Caco-2 (cell line): ENCODE data around the gene HOXB4. TPM values are rescaled to one million over a fixed set of nuclear protein-coding genes. Genes with fewer than 3 reads are reported as not detected.

ENCODE experiments used
- BruUV-seq: library from RNA; stranded (reverse); fragments of 400-500 nt; replicated peaks from 2 replicates; lab custom pipeline; 2021; lab: Mats Ljungman, UMichigan
- CTCF ChIA-PET: fragments of 300-600 bp; sonication (Branson Sonifier 250); formaldehyde crosslinking; loops from one replicate; lab custom pipeline; 2022; ENCODE audit warnings: antibody characterized with exemption; lab: Charles Lee
- POLR2A ChIA-PET: fragments of 300-600 bp; sonication (Branson Sonifier 250); formaldehyde crosslinking; loops from one replicate; lab custom pipeline; 2022; ENCODE audit warnings: antibody characterized with exemption; lab: Charles Lee
- DNase-seq, 2 experiments: peaks; one replicate each; pipeline versions ENCODE4 v3.0.0 to v3.0.0-alpha.2; 2020 to 2022
- H3K27me3 ChIP-seq: replicated peaks from 2 replicates; pipeline ENCODE4 v1.6.0; 2011; ENCODE audit warnings: low read length; ENCODE audit not compliant: control insufficient read depth, insufficient read depth
- H3K36me3 ChIP-seq: 2 replicates; pipeline ENCODE4 v1.5.1; 2011; ENCODE audit warnings: low read length; ENCODE audit not compliant: control insufficient read depth, insufficient read depth
- H3K4me1 ChIP-seq: fragments of 250-450 bp; sonication (Bioruptor Pico); 2 replicates; pipeline ENCODE4 v1.5.1; 2020; ENCODE audit warnings: mild to moderate bottlenecking
- H3K4me3 ChIP-seq: 2 replicates; pipeline ENCODE4 v1.5.1; 2011; ENCODE audit warnings: low read depth, mild to moderate bottlenecking, control low read depth, low read length
- H3K9me3 ChIP-seq: fragments of 250-450 bp; sonication (Bioruptor Pico); 2 replicates; pipeline ENCODE4 v1.5.1; 2020; ENCODE audit warnings: mild to moderate bottlenecking, moderate library complexity
- H3K27ac Mint-ChIP-seq: one replicate; pipeline ENCODE4 v1.8.0; 2022; ENCODE audit warnings: mixed read lengths; ENCODE audit not compliant: unreplicated experiment
- H3K27me3 Mint-ChIP-seq: one replicate; pipeline ENCODE4 v1.8.0; 2022; ENCODE audit warnings: mixed read lengths; ENCODE audit not compliant: insufficient read depth, unreplicated experiment
- H3K36me3 Mint-ChIP-seq: one replicate; pipeline ENCODE4 v1.8.0; 2022; ENCODE audit warnings: mild to moderate bottlenecking, mixed read lengths; ENCODE audit not compliant: insufficient read depth, unreplicated experiment
- H3K4me1 Mint-ChIP-seq: one replicate; pipeline ENCODE4 v1.8.0; 2022; ENCODE audit warnings: low read depth, mixed read lengths; ENCODE audit not compliant: unreplicated experiment
- H3K4me3 Mint-ChIP-seq: one replicate; pipeline ENCODE4 v1.8.0; 2022; ENCODE audit warnings: mild to moderate bottlenecking, moderate library complexity, mixed read lengths; ENCODE audit not compliant: unreplicated experiment
- H3K9me3 Mint-ChIP-seq: one replicate; pipeline ENCODE4 v1.8.0; 2022; ENCODE audit warnings: mixed read lengths; ENCODE audit not compliant: unreplicated experiment
- intact Hi-C: fragments of 100-400 bp; cut with micrococcal nuclease; formaldehyde crosslinking; loops from one replicate; pipeline ENCODE4 v1.10.0; 2022; ENCODE audit not compliant: unreplicated experiment
- total RNA-seq: library from RNA; stranded (reverse); gene quantifications from 2 replicates; pipeline ENCODE4 v1.2.3, GENCODE V29; 2022
- TF ChIP-seq, protein P1 (sequence below), 2 experiments: fragments of 200-600 bp in 1 of 2; IDR thresholded peaks; 1 replicate in 1 of 2; 2 replicates in 1 of 2; pipeline versions ENCODE4 v1.5.1 to v1.8.0; 2011 to 2022; ENCODE audit warnings: antibody characterized with exemption in 1 of 2, control low read depth in 1 of 2, inconsistent platforms in 1 of 2, low read depth in 1 of 2, low read length in 1 of 2, mild to moderate bottlenecking in 1 of 2, moderate library complexity in 1 of 2; ENCODE audit not compliant: insufficient read depth in 1 of 2, severe bottlenecking in 1 of 2, unreplicated experiment in 1 of 2

HOXB4 gene
- total RNA-seq, 1 experiment from 2014 or later = 3.4 TPM

DNA sequence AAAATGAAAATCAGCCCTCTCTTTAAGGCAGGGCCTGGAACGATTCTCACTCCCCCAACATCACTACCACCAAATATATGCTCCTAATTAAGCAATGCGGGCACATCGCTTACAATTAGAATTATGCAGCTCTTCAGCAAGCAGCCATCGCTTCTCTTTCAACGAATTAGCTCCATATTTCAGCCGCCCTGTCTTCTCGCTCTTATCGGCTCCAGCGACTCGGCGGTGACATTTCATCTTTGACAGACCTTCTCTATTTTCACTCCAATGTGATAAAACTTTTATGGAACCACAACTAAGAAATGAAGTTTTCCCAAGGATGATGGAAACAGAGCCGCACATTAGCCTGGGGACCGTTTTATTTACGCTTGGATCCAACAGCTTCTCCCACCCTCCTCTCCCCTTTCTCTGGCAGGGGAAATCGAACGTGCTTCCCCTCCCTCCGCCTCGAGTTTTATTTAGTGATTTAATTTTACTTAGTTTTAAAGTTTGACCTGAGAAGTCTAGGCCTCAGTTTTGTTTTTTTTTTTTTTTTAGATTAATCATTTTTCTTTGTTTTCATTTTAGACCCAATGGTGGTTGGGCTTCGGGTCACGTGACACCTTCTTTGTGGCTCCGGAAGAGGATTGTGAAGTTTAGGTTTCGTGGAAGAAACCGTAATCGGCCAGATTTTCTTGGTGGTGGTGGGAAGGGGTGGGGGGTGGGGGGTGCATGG lies 30.2 kb downstream of the HOXB4 start:
- H3K9me3 Mint-ChIP-seq = no peaks in the 10 kb centered on the region
- Histone ChIP-seq H3K27me3 (no peaks in the 10 kb centered on the region), H3K4me3 (no peak overlapping the region), H3K9me3 (no peaks in the 10 kb centered on the region), H3K36me3 (no peaks in the 10 kb centered on the region), H3K4me1 (peaks cover 10% of the 10 kb centered on the region; the same call in 1 of the 2 replicates)
- H3K27ac Mint-ChIP-seq = no peak overlapping the region
- intact Hi-C loops = no loop called here
- no peaks in the 10 kb centered on the region for H3K36me3 Mint-ChIP-seq
- no peak for DNase-seq
- ChIA-PET CTCF (interaction anchor here (0.8 to 1.6 kb wide), 6 partner anchors 7 to 77 kb away, joined by 3 to 6 read pairs (median 4); no protein-coding TSS in a partner anchor), POLR2A (no interaction called here)
- peaks cover 2% of the 10 kb centered on the region for H3K27me3 Mint-ChIP-seq
- peaks cover 7% of the 10 kb centered on the region for H3K4me1 Mint-ChIP-seq
- no peak overlapping the region for H3K4me3 Mint-ChIP-seq
- BruUV-seq = no TSS peak
- TF ChIP-seq, protein P1, sequence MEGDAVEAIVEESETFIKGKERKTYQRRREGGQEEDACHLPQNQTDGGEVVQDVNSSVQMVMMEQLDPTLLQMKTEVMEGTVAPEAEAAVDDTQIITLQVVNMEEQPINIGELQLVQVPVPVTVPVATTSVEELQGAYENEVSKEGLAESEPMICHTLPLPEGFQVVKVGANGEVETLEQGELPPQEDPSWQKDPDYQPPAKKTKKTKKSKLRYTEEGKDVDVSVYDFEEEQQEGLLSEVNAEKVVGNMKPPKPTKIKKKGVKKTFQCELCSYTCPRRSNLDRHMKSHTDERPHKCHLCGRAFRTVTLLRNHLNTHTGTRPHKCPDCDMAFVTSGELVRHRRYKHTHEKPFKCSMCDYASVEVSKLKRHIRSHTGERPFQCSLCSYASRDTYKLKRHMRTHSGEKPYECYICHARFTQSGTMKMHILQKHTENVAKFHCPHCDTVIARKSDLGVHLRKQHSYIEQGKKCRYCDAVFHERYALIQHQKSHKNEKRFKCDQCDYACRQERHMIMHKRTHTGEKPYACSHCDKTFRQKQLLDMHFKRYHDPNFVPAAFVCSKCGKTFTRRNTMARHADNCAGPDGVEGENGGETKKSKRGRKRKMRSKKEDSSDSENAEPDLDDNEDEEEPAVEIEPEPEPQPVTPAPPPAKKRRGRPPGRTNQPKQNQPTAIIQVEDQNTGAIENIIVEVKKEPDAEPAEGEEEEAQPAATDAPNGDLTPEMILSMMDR (IDR thresholded peaks at IDR 0.05; ENCODE audit: insufficient read depth in 1 of 2, low read depth in 1 of 2, low read length in 1 of 2, severe bottlenecking in 1 of 2, unreplicated experiment in 1 of 2) = no peak

DNA sequence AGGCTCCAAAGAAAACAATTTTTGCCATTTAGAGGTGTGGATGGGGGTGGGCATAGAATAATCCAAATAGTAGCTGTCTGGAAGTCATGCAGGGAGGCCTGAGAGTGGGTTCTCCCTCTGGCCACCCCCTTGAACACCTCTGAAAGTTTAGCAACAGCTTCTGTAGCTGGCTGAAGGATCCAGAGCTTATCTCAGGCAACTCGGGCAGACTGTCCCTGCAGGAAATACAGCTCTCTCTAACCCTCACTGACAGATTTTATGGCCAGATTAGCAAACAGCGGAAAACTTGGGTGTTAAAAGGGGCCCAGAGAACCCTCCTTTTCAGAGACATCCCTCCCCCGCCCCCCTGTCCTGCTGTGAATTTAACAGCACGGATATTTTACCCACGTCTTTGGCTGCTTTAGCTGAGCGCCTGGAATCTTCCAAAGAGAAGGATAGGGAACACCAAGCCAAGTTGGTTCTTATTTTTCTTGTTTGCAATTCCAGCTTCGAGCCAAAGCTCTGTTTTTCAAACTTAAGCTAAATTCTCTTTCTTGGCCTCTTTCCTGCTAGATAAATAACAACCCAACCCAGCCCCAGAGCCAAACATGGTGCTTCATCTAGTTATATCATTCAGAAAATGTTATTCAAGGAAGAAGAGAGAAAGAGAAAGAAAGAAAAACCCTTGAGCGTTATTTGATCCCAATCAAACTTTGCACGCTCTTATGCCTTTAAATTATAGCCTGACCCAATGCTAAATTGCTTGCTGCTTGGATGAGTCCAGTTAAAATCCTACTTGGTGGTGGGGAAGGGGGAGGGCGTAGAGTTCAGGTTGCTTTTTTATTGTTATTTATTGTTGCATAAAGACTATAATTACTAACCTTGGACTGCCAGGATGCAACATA lies 31.0 kb downstream of the HOXB4 start:
- Histone ChIP-seq H3K4me1 (peaks cover 10% of the 10 kb centered on the region; the same call in 1 of the 2 replicates), H3K36me3 (no peaks in the 10 kb centered on the region), H3K4me3 (no peak overlapping the region), H3K27me3 (no peaks in the 10 kb centered on the region), H3K9me3 (no peaks in the 10 kb centered on the region)
- Mint-ChIP-seq H3K27me3 (peaks cover 2% of the 10 kb centered on the region), H3K9me3 (no peaks in the 10 kb centered on the region), H3K36me3 (no peaks in the 10 kb centered on the region), H3K27ac (no peak overlapping the region), H3K4me3 (no peak overlapping the region), H3K4me1 (peaks cover 11% of the 10 kb centered on the region)
- intact Hi-C loops = no loop called here
- CTCF ChIA-PET = interaction anchor here (0.8 to 1.6 kb wide), 11 partner anchors 8 to 77 kb away, joined by 3 to 17 read pairs (median 4); no protein-coding TSS in a partner anchor
- POLR2A ChIA-PET = interaction anchor here (0.5 kb wide), 1 partner anchor 58 kb away, joined by 7 read pairs; no protein-coding TSS in a partner anchor
- TF ChIP-seq, protein P1 (IDR thresholded peaks at IDR 0.05; ENCODE audit: insufficient read depth in 1 of 2, low read depth in 1 of 2, low read length in 1 of 2, severe bottlenecking in 1 of 2, unreplicated experiment in 1 of 2) = no peak
- no peak for DNase-seq
- no TSS peak for BruUV-seq
